ENCODE measurements around the gene HAT1.
"Not testable (repeated sequence)": the region's sequence is repeated elsewhere in the genome, so short reads cannot be mapped to it uniquely, and the experiment has no call there.

Gene HAT1

GRCh38 chr2:171985076-171985475 lies 62.8 kb downstream of the HAT1 start:
- DNase-seq: no peak

GRCh38 chr2:171986778-171987177 lies 64.5 kb downstream of the HAT1 start:
- no peak for DNase-seq

- DNase-seq: no peak
These were observed 68.8 kb downstream of the HAT1 start for GRCh38 chr2:171991027-171991426.

- DNase-seq: no peak
These were observed 73.3 kb downstream of the HAT1 start for GRCh38 chr2:171995586-171995985.

DNA sequence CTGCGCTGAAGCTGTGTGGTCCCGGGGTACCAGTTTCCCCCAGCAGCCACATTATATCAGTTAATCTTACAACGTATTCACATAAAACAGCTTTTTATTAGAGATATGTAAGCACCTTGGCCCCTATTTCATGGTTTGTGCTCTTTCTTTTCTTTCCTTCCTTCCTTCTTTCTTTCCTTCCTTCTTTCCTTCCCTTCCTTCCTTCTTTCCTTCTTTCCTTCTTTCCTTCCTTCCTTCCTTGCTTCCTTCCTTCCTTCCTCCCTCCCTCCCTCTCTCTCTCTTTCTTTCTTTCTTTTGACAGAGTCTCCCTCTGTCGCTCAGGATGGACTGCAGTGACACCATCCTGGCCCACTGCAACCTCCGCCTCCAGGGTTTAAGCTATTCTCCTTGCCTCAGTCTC lies 73.8 kb downstream of the HAT1 start:
- no peak for DNase-seq

DNA sequence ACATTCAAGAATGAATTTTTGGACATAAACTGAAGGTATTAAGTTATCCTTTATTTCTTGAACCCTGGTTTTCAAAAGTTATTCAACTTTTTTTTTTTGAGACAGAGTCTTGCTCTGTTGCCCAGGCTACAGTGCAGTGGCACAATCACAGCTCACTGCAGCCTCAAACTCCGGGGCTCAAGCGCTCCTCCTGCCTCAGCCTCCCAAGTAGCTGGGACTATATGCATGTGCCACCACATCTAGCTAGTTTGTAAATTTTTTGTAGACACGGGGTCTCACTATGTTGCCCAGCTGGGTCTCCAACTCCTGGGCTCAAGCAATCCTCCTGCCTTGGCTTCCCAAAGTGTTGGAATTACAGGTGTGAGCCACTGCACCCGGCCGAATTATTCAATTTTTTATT lies 74.8 kb downstream of the HAT1 start:
- DNase-seq: not testable (repeated sequence)

GRCh38 chr2:171999161-171999560 lies 76.9 kb downstream of the HAT1 start:
- no peak for DNase-seq

- DNase-seq: peak; percentile 86
These were observed 77.6 kb downstream of the HAT1 start, which contains the start of gene METAP1D for GRCh38 chr2:171999604-172000469. Gene METAP1D, plus strand, starts transcription at chr2:171999953. Its CDS starts 17 bp downstream, at chr2:171999970.

GRCh38 chr2:172000696-172001361 lies 78.6 kb downstream of the HAT1 start:
- DNase-seq: no peak

DNA sequence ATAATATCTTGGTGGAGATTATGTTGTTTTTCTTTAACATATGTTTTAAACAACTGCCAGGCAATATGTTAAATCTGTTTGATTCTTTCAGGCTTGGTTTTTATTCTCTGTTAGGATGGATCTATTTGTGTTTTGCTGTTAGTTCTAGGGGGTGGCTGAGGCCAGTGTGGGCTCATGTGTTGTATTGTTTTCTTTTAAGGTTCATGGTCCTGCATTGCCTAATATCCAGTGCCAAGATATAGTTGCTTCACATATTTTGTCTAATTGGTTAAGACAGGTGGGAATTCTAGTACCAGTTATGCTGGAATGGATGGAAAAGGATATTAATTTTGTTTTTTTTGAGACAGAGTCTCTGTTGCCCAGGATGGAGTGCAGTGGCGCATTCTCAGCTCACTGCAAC lies 85.1 kb downstream of the HAT1 start:
- DNase-seq: no peak

- DNase-seq: no peak
These were observed 87.6 kb downstream of the HAT1 start for GRCh38 chr2:172009823-172010222.

DNA sequence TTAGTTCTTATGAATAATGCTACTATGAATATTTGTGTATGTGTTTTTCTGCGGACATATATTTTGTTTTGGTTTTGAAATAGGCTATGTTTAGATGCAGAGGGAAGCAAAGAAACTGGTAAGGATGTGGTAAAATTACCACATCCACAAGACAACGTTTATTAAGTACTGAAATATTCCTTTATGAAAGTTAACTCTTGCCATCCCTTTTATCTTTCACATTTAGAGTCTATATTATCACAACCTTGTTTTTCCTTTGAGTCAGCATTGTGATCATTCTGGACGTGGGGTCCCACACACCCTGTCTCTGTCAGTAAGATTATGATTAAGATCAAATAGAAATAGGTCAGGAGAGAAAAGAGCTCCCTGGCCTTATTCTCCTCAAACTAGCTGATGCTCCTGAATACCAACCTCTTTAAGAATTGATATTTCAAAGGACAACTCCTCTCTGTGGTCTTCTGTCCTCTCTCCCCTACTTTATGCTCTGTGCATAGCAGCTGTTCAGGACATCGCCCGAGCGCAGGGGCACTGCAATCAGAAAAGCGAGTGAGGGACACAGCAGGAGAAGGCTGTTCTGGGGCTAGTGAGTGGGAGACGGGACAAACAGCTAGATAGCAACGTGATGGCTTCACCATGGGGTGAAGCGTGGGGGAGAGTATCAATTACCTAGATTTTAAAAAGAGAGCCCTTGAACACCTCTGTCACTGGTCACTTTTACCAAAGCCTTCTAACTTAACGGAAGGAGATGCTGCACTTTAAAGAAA lies 89.7 kb downstream of the HAT1 start:
- DNase-seq: no peak

DNA sequence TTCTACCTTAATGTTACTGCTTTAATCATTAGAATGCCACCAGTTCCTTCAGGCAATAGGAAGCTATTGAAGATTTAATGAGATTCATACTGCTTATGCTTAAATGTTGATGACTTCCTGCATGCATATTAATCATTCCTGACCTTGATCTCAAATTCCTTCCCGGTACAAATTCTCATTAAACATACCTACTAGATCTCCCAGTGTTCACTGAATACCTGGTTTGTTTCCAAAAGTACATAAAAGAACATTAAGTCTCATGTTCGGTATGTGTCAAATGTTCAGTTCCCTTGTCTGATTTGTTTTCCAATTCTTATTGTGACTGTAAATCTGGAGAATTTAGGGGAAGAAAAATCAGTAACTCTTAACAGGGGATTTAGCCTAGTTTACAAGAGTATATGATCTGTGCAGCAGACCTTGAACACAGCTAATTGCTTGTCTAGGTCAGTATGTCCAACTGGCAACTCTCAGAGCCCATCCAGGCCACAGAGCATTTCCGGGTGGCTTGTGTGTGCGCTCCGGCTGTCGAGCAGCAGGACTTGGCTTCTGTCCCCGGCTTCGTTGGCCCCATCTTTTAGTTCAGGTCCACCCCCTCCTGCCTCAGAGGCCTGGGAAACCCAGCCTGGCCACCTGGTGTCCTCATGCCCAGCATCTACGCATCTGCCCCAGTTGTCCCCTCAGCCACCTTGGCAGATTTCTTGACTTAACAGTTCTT lies 90.6 kb downstream of the HAT1 start:
- no peak for DNase-seq

GRCh38 chr2:172013396-172013795 lies 91.1 kb downstream of the HAT1 start:
- no peak for DNase-seq

- DNase-seq: no peak
These were observed 99.0 kb downstream of the HAT1 start for GRCh38 chr2:172021074-172021931.

GRCh38 chr2:172021955-172022354 lies 99.7 kb downstream of the HAT1 start:
- DNase-seq: no peak

DNA sequence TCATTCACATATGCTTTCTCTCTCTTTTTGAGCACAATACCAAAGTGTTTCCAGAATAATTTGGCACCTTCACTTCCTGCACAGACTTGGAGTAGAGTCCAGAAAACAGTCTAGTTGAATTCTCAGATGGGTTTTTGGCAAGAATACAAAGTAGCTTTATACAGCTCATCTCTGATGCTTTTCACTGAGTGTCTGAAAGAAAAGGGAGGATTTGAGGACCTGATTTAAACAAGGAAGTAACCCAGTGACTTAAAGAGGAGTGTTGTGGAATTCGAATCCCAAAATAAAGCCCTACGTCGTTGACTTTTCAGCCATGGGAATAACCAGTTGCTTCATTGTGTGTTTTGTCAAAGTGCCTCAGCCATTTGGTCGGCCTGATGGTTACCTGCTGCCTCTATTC lies 109.3 kb downstream of the HAT1 start:
- DNase-seq: no peak
